Activated CD8-positive, alpha-beta memory T cell treated with anti-CD3 and anti-CD28 coated beads, Interleukin-2, amount 50 U/mL, for 24 hours (primary cell): ENCODE measurements around the gene TEN1.

Source experiments
- DNase-seq: peaks from one replicate; pipeline ENCODE4 v3.0.0-alpha.2; 2020; ENCODE audit errors: extremely low read depth

TEN1 gene

DNA sequence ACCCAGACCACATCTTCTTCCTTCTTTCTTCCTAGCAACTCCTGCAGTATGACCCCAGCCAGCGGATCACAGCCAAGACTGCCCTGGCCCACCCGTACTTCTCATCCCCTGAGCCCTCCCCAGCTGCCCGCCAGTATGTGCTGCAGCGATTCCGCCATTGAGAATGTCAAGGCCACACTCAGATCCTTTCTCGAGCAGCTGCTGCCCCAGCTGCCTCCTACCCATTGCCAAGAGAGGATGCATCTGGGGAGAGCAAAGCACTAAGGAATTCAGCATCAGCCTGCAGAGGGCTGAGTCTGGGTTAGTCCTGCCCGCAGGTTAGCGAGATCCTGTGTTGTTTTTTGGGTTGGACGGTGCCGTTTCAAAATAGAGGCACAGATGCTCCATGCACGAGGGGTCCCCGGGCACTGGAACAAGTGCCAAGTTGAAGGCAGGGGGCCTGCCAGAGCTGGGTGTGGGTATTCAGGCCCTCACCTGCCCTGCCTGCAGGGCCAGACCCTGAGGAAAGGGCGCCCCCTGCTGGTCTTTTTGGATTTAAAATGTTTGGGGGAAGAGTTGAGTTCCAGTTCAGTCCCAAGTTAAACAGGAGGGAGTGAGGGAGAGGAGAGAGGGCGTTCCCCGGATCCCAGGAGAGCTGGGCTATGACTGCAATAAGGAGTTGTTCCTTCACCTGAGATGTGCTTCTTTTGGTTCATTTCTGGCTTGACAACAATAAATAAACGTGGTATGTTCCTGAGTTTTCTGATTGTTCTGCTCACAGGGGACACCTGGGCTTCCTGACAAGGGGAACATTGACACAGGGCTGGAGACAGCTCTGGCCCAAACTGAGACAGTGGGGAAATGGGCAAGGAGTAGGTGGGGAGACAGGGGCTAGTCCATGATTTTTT is 26.5 kb downstream of the TEN1 start:
- peak; percentile 63 for DNase-seq

- DNase-seq = no peak
These were observed 28.2 kb downstream of the TEN1 start for GRCh38 chr17:76007131-76007849.

DNA sequence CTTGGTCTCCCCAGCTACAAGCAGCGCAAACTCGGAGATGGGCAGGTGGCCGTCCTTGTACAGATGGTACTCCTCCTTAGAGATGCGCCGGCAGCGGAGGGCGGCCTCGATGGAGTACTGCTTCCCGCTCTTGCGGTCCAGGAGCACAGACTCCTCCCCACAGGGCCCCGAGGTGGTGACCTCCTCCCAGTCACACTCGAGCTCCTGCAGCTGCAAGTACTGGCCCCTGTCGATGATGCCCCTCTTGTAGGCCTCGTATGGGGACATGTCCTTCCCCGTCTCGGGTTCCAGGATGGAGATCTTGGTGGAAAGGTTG is 28.8 kb downstream of the TEN1 start:
- no peak for DNase-seq

- DNase-seq = no peak
These were observed 29.2 kb downstream of the TEN1 start for GRCh38 chr17:76008208-76008607.

GRCh38 chr17:76008630-76009425 is 29.8 kb downstream of the TEN1 start:
- no peak for DNase-seq

GRCh38 chr17:76009447-76009846 is 30.4 kb downstream of the TEN1 start:
- no peak for DNase-seq

GRCh38 chr17:76009969-76010661 is 31.1 kb downstream of the TEN1 start:
- DNase-seq = no peak

GRCh38 chr17:76011951-76012350 is 32.9 kb downstream of the TEN1 start:
- DNase-seq = no peak

DNA sequence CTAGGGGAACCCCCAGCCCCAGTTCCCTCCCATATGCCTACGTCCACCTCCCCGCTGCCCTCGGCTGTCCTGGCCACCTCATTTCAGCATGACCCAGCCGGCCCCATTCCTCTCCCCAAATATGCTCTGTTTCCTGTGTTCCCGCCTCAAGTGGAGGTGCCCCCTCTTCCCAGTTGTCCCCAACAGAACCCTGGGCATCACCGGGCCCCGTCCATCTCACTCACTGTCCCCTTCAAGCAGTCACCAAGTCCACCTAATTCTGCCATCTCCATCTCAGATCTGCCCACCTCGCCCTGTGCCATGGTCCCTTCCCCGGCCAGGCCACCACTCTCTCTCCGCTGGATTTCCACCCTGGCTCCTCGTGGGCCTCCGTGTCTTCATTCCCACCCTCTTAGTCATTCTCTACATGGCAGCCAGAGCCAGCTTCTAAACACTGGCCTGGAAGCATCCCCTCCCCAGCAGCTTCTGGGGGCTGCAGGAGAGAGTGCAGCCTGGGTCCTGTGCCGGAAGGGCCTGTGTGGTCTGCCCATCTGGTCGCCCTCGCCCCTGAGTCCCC is 34.4 kb downstream of the TEN1 start:
- no peak for DNase-seq

DNA sequence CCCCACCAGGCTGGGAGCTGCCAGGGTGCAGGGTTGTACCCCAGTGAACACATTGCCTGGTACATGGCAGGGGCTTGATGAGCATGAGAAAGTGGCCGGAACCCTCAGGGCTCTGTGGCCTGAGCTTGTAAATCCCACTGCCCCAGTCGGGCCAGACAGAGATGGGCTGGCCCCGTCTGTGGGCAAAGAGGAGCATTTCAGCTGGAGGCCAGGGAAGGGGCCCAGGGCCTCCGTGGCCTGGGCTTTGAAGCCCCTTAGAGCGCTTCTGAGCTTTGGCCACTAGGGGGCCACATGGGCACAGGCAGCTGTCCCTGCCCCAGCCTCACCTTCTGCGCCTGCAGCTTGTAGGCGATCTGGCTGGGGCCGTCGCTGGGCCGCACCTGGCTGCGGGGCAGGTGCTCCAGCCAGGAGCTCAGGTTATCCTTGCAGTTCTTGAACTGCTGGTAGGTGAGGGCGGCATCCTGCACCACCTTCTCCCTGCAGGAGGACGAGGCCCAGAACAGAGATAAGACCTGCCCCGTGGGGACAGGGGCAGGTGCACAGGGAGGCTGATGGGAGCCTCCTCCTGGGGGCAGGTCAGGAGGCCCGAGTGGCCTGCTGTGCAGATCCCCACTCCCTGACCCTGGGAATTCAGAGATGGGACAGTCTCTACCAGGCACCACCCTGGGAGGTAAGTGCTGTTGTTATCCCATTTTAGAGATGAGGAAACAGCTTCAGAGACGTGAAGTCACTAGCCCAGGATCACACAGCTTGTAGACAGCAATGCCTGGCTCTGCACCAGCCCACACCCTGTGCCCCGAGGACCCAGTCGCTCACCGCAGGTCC is 35.3 kb downstream of the TEN1 start:
- DNase-seq = peak; percentile 44

- DNase-seq = no peak
These were observed 35.9 kb downstream of the TEN1 start for GRCh38 chr17:76014925-76015261.

DNA sequence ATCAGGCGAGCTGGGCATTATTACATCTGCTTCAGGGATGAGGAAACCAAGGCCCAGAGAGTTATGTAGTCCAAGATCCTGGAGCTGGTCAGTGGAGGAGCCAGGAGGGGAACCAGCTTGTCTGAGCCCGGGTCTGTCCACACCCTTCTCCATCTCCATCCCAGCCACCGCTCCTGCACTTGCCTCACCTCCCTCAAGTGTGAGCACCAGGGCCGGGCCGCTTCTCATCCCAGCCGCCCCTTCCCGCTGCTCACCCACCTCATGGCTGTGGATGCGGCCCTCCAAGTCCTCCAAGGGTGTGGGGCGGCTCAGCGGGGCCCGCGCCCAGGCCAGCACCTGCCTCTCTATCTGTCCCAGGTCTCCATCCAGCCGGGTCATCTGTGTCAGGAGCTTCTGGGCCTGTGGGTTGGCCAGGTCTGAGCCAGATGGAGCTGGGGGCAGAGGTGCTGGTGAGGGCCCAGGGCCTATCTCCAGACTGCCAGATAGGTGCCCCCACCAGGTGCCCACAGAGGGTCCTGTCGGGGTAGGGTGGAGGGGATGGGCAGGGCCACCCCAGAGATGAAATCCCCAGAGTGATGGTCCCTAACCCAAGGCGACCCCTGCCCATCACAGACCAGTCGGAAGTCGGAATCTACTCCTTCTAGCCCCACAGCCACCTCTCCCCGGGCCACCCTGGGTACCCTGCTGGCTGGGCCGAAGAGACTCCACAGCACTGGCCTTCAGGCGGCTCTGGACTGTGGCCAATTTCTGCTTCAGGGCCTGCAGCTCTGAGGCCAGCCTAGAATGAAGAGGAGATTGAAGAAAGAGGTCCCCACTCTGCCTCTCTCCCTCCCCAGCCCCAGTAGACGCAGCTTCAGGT is 38.7 kb downstream of the TEN1 start:
- DNase-seq = no peak

- DNase-seq = no peak
These were observed 39.3 kb downstream of the TEN1 start for GRCh38 chr17:76018340-76018680.

- DNase-seq = no peak
These were observed 39.8 kb downstream of the TEN1 start for GRCh38 chr17:76018801-76019200.

- no peak for DNase-seq
These were observed 40.9 kb downstream of the TEN1 start for GRCh38 chr17:76019833-76020467.

DNA sequence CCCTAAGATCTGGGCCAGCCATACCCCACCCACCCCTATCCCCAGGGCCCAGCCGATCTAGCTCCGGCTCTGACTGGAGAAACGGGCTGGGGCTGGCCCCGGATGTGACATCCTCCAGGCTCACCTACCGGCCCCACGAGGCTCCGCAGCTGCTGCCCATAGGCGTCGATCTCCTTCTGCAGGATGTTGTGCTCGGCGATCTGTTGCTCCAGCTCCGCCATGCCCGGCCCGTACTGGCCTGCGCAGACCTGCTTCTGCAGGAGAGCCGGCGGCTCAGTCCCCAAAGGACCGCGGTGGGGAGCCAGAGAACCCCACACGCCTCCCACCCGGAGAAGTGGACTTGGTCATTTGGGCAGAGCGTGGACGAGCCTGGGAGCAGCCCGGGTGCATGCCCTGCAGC is 43.2 kb downstream of the TEN1 start:
- no peak for DNase-seq

DNA sequence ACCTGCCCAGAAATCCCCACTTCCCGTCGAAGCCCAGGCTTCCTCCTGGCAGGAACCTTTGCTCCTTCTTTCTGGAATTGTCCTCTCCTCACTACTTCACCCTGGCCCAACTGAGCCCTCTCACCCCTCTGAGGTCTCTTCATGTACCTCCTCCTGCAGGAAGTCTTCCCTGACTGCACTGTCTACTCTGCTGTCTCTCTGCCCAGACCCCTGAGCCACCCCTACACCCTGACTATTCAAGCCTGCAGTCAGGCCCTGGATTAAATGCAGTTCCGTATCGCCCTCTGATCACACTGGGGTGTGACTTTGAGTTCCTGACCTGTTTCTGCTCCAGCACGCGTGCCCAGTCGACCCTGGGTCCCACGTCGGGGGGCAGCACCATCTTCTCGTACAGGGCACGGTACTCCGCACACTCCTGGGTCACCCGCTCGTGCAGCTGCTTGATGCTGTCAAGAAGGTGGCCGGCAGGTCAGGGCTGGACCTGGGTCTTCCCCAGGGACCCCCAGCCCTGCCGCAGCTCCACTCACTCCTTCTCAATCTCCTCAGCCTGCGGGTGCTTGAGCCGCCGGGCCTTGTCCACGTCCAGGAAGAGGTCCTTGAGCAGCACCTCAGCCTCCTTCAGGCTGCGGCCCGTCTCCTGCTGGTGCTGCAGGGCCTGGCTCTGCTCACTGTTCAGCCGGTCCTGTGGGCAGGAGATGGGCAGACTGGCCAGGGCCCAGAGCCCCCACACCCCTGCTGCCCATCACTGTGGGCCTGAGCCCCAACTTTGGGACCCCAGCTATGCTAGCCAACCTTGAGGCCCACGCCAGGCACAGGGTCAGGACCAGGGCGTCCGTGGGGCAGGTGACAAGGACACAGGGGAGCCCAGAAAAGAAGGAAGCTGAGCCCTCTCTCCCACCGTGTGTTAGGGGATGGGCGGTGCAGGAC is 44.2 kb downstream of the TEN1 start:
- no peak for DNase-seq

- no peak for DNase-seq
These were observed 44.8 kb downstream of the TEN1 start for GRCh38 chr17:76023900-76024237.

DNA sequence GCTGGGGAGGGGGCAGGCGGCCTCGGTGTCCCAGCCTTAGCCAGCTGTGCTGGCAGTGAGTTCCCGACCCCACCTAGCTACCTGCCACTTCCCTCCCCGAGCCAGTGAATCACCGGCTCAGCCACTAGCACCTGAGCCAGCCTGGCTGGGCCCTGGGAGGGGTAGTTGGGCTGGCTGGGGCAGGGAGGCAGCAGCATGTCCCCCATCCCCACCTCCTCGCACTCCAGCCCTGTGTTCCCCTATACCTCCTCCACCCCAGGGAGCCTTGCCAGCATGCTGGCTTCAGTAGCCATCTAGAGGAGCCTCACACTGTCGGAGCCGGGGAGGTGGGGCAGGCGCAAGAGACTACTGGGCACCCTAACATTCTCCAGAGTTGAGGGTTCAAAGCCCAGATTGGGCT is 45.3 kb downstream of the TEN1 start:
- no peak for DNase-seq
